Right lobe of liver (tissue), 4 donors: ENCODE results near the gene TMEM8B.

Source experiments
- POLR2A ChIP-seq: fragments of 450-650 bp; IDR thresholded peaks from one replicate; pipeline ENCODE4 v1.6.1; 2017; ENCODE audit warnings: antibody characterized with exemption, mild to moderate bottlenecking
- TF ChIP-seq, protein P1 (sequence below), 4 donors: fragments of 200-600 bp in 3 of 4; fragments of 450-650 bp in 1 of 4; IDR thresholded peaks; one replicate each; pipeline versions ENCODE4 v1.5.1 to v1.8.0; 2016 to 2022; ENCODE audit warnings: antibody characterized with exemption in 4 of 4, mild to moderate bottlenecking in 2 of 4
- donor health status: DM: no; HTN: no; CAD: no.
- donor health status: DM: no; HTN: no; CAD: no.
- donor health status: DM: no; HTN: yes; CAD: no.

DNA sequence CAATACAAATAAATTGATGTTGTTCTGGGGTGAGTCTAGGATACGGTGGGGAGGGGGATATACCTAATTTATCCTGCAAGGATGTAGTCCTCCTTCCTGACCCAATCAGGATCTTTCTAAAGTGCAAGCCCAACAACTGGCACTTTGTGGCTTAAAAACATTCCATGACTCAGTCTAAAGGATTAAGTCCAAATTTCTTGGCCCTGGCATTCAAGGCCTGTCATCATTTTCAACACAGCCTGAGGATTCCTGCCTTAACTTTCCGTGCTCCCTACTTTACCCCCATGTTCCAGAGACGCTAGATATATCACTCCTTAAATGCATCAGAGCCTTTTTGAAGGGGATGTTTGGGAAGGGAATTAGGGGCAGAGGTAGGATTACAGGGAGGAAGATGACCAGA, 1.5 kb upstream of the TMEM8B start:
- TF ChIP-seq, protein P1, sequence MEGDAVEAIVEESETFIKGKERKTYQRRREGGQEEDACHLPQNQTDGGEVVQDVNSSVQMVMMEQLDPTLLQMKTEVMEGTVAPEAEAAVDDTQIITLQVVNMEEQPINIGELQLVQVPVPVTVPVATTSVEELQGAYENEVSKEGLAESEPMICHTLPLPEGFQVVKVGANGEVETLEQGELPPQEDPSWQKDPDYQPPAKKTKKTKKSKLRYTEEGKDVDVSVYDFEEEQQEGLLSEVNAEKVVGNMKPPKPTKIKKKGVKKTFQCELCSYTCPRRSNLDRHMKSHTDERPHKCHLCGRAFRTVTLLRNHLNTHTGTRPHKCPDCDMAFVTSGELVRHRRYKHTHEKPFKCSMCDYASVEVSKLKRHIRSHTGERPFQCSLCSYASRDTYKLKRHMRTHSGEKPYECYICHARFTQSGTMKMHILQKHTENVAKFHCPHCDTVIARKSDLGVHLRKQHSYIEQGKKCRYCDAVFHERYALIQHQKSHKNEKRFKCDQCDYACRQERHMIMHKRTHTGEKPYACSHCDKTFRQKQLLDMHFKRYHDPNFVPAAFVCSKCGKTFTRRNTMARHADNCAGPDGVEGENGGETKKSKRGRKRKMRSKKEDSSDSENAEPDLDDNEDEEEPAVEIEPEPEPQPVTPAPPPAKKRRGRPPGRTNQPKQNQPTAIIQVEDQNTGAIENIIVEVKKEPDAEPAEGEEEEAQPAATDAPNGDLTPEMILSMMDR (IDR thresholded peaks at IDR 0.05), result no peak
- no peak for TF ChIP-seq POLR2A
